Neural crest cell (in vitro differentiated cells): ENCODE data around the gene NFIA. TPM values are rescaled to one million over a fixed set of nuclear protein-coding genes. Genes with fewer than 3 reads are reported as not detected.
A peak's percentile ranks its signal among the peaks of the same experiment; 100 is the strongest.
"Not testable (repeated sequence)": the region's sequence is repeated elsewhere in the genome, so short reads cannot be mapped to it uniquely, and the experiment has no call there.

Experiments
- DNase-seq: peaks from one replicate; pipeline ENCODE4 v3.0.0; 2021; ENCODE audit warnings: low read depth, mixed read lengths, low spot score
- H3K27ac Mint-ChIP-seq: one replicate; pipeline ENCODE4 v1.8.0; 2021; ENCODE audit warnings: mild to moderate bottlenecking, mixed read lengths; ENCODE audit not compliant: unreplicated experiment
- H3K27me3 Mint-ChIP-seq: 2 replicates; pipeline ENCODE4 v1.8.0; 2021; ENCODE audit warnings: low read depth, mild to moderate bottlenecking, mixed read lengths
- H3K36me3 Mint-ChIP-seq: 2 replicates; pipeline ENCODE4 v1.8.0; 2021; ENCODE audit warnings: low read depth, mild to moderate bottlenecking, mixed read lengths
- H3K4me1 Mint-ChIP-seq: 2 replicates; pipeline ENCODE4 v1.8.0; 2021; ENCODE audit warnings: mixed read lengths
- H3K4me3 Mint-ChIP-seq: one replicate; pipeline ENCODE4 v1.8.0; 2021; ENCODE audit warnings: mild to moderate bottlenecking, mixed read lengths
- H3K9me3 Mint-ChIP-seq: 2 replicates; pipeline ENCODE4 v1.8.0; 2021; ENCODE audit warnings: mixed read lengths
- total RNA-seq: library from RNA; stranded (reverse); gene quantifications from 2 replicates; pipeline ENCODE4 v1.2.1, GENCODE V29; 2021
- TF ChIP-seq, protein P1 (sequence below): fragments of 200-600 bp; sonication (generic); conservative IDR thresholded peaks from 2 replicates; pipeline ENCODE4 v1.5.0; 2021; ENCODE audit warnings: antibody characterized with exemption, mild to moderate bottlenecking

The NFIA gene
- total RNA-seq, 1 donor from 2014 or later, result 3.4 TPM

DNA sequence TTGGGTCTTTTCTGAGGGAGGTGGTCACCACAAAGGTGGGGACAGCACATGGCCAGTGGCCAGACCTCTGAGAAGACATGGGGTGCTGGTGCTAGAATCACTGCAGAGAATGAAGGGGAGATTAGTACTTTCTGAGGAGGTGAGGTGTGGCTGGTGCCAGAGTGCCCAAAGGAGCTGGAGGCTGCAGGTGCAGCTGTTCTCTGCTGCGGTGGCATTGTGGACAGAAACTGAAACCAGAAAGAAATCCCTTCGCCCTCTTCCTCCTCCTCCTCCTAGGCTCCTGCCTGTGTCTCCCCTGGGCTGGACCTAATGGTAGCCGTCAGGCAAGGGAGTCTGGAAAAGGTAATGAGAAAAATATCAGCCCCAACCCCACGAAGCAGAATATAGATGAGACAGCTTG is 380.9 kb downstream of the NFIA start:
- TF ChIP-seq, protein P1, sequence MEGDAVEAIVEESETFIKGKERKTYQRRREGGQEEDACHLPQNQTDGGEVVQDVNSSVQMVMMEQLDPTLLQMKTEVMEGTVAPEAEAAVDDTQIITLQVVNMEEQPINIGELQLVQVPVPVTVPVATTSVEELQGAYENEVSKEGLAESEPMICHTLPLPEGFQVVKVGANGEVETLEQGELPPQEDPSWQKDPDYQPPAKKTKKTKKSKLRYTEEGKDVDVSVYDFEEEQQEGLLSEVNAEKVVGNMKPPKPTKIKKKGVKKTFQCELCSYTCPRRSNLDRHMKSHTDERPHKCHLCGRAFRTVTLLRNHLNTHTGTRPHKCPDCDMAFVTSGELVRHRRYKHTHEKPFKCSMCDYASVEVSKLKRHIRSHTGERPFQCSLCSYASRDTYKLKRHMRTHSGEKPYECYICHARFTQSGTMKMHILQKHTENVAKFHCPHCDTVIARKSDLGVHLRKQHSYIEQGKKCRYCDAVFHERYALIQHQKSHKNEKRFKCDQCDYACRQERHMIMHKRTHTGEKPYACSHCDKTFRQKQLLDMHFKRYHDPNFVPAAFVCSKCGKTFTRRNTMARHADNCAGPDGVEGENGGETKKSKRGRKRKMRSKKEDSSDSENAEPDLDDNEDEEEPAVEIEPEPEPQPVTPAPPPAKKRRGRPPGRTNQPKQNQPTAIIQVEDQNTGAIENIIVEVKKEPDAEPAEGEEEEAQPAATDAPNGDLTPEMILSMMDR, result no peak
- H3K4me1 Mint-ChIP-seq, result no peaks in the 10 kb centered on the region
- H3K36me3 Mint-ChIP-seq, result no peaks in the 10 kb centered on the region
- H3K9me3 Mint-ChIP-seq, result no peaks in the 10 kb centered on the region
- no peak overlapping the region for H3K4me3 Mint-ChIP-seq
- H3K27me3 Mint-ChIP-seq, result peaks cover 5% of the 10 kb centered on the region
- peak overlapping the region; percentile 79 for H3K27ac Mint-ChIP-seq
- no peak for DNase-seq

DNA sequence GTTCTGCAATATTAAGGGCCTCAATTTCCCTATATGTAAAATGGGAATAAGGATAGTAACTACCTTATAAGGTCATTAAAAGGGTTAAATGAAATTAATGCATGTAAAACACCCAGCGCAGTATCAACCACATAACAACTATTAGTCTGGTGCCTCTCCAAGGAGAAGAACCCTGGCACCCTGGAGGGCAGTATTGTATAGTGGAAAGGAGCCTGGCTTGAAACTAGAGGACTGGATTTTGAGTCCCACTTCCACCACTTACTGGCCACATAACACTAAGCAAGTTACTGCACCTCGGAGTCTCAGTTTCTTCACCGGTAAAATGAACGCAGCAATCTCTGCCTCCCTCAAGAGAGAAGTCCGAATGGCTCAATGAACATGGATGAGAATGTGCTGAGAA is 385.5 kb downstream of the NFIA start:
- not testable (repeated sequence) for H3K36me3 Mint-ChIP-seq, H3K4me1 Mint-ChIP-seq, H3K9me3 Mint-ChIP-seq, H3K27me3 Mint-ChIP-seq, DNase-seq, H3K27ac Mint-ChIP-seq, H3K4me3 Mint-ChIP-seq

DNA sequence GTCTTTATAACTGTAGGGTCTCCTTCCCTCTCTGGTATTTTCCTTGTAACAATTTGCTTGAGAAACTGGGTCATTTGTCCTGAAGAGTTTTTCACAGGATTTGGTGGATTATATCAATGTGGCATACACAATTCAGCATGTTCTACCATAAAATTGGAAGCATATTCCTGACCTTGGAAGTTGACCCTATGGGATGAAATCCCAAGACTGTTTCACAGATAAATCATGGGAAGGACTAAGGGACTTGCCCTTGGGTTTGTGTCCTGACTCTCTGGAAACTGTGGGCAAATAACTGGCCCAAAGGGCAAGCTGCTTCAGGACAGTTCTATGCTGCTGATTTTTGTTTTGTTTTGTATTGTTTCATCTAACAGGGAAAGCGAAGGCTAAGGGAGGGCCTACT is 387.0 kb downstream of the NFIA start:
- peaks cover 3% of the 10 kb centered on the region for H3K27me3 Mint-ChIP-seq
- no peak for DNase-seq
- H3K36me3 Mint-ChIP-seq, result no peaks in the 10 kb centered on the region
- peaks cover 5% of the 10 kb centered on the region for H3K4me1 Mint-ChIP-seq
- TF ChIP-seq, protein P1, result no peak
- H3K4me3 Mint-ChIP-seq, result no peak overlapping the region
- peaks cover 3% of the 10 kb centered on the region for H3K9me3 Mint-ChIP-seq
- H3K27ac Mint-ChIP-seq, result no peak overlapping the region

DNA sequence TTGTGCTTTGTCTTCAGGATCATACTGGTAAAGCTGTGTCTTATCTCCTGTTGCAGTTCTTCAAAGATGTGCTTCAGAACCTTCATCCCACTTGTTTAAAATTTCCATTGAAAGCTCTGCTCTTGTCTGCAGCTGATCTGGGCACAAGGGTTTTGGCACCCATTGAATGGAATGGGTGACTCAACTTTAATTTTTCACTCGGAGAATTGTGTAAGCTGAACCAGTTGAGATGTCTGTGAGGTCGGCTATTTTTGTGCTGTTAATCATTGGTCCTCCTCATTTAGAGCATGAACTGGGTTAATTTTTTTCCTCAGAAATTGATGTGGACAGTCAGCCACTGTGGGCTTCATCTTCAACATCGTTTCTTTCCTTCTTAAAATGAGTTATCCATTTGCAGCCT is 390.5 kb downstream of the NFIA start:
- Mint-ChIP-seq H3K4me1 (peaks cover 9% of the 10 kb centered on the region), H3K9me3 (peaks cover 3% of the 10 kb centered on the region), H3K36me3 (no peaks in the 10 kb centered on the region), H3K27ac (no peak overlapping the region), H3K4me3 (no peak overlapping the region), H3K27me3 (peaks cover 3% of the 10 kb centered on the region)
- TF ChIP-seq, protein P1, result no peak
- no peak for DNase-seq

DNA sequence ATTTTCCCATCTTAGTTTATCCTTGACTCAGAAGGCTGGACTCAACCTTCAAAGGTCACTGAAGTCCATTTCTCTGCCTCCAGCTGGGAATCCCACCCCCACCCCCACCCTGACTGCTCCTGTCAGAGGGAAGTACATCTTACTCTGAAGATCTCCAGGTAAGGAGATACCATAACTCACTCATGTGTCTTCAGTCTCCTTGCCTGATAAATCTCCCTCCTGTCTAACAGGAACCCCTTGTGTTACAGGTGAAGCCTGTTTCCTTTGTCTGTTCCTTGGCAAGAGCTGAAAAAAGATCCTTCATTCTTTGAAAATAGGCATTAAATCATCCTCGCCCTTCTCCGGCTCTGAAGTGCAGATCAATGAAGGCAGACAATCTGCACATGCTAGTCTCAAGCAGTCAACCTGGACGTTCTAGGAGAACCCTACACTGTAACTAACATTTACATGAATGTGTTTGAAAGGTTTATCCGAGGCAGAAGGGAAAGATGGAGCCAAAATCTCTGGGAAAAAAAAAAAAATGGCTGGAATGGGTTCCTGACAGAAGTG is 392.0 kb downstream of the NFIA start:
- Mint-ChIP-seq H3K27me3 (peaks cover 3% of the 10 kb centered on the region), H3K36me3 (no peaks in the 10 kb centered on the region), H3K4me3 (no peak overlapping the region), H3K4me1 (peaks cover 9% of the 10 kb centered on the region), H3K27ac (no peak overlapping the region), H3K9me3 (peaks cover 3% of the 10 kb centered on the region)
- TF ChIP-seq, protein P1, result no peak
- DNase-seq, result no peak

DNA sequence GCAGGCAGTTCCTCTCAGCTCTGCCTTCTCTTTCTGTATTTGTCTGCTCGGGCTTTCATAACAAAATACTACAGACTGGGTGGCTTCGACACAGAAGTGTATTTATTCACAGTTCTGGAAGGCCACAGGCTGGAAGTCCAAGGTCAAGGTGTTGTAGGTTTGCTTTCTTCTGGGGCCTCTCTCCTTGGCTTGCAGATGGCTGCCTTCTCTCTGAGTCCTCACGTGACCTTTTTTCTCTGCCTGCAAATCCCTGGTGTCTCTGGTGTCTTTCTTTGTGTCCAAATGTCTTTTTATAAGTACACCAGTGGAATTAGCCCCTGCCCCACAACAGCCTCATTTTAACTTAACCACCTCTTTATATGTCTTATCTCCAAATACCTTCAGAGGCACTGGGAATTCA is 392.6 kb downstream of the NFIA start:
- Mint-ChIP-seq H3K27ac (no peak overlapping the region), H3K4me1 (peaks cover 9% of the 10 kb centered on the region), H3K4me3 (no peak overlapping the region), H3K36me3 (no peaks in the 10 kb centered on the region), H3K9me3 (peaks cover 3% of the 10 kb centered on the region), H3K27me3 (peaks cover 3% of the 10 kb centered on the region)
- TF ChIP-seq, protein P1, result no peak
- DNase-seq, result no peak
